Esophagus (tissue), 2 donors: ENCODE results near the gene MCL1. TPM values are rescaled to one million over a fixed set of nuclear protein-coding genes. Genes with fewer than 3 reads are reported as not detected.

Source experiments
- H3K27ac ChIP-seq, 2 donors: one replicate each; pipeline ENCODE4 v1.5.1; 2013; ENCODE audit warnings: low read depth in 2 of 2, mild to moderate bottlenecking in 2 of 2, inconsistent platforms in 1 of 2, low read length in 1 of 2, moderate library complexity in 1 of 2
- H3K27me3 ChIP-seq, 2 donors: one replicate each; pipeline ENCODE4 v1.6.1; 2013; ENCODE audit warnings: low read length in 2 of 2, control low read depth in 1 of 2, mild to moderate bottlenecking in 1 of 2; ENCODE audit not compliant: insufficient read depth in 2 of 2, control insufficient read depth in 1 of 2
- H3K36me3 ChIP-seq, 2 donors: one replicate each; pipeline ENCODE4 v1.6.1; 2013; ENCODE audit warnings: low read length in 1 of 2; ENCODE audit not compliant: control insufficient read depth in 2 of 2, insufficient read depth in 2 of 2
- H3K4me1 ChIP-seq, 2 donors: one replicate each; pipeline ENCODE4 v1.6.1; 2013; ENCODE audit warnings: low read length in 1 of 2; ENCODE audit not compliant: control insufficient read depth in 2 of 2, insufficient read depth in 2 of 2
- H3K4me3 ChIP-seq, 2 donors: one replicate each; pipeline ENCODE4 v1.5.1; 2013; ENCODE audit warnings: low read length in 2 of 2, mild to moderate bottlenecking in 2 of 2, low read depth in 1 of 2, moderate library complexity in 1 of 2
- H3K9me3 ChIP-seq, 2 donors: one replicate each; pipeline ENCODE4 v1.6.1; 2013; ENCODE audit warnings: mild to moderate bottlenecking in 2 of 2, low read depth in 1 of 2, low read length in 1 of 2, moderate library complexity in 1 of 2; ENCODE audit not compliant: control insufficient read depth in 2 of 2, insufficient read depth in 1 of 2
- WGBS, 2 donors: extraction: QIAGEN DNeasy Blood & Tissue Kit; methylation state at CpG; one replicate each; pipeline ENCODE4 v1.1.7; 2013; 5-methylcytosine and 5-hydroxymethylcytosine counted together
- polyA plus RNA-seq, 2 donors: library from polyadenylated mRNA; stranded (reverse); fragments of 200-250 nt; gene quantifications; one replicate each; pipeline ENCODE4 v1.2.3, GENCODE V29; 2013
- donor health status: healthy with polysubstance abuse.
- donor health status: Bipolar disorder and iron deficiency.

MCL1 gene
- polyA plus RNA-seq, 2 donors: 99.3 to 101 TPM

GRCh38 chr1:150545486-150546032 lies 33.9 kb downstream of the MCL1 start:
- H3K27me3 ChIP-seq: no peaks in the 10 kb centered on the region
- H3K36me3 ChIP-seq: no peaks in the 10 kb centered on the region
- H3K4me3 ChIP-seq: no peak overlapping the region
- H3K4me1 ChIP-seq: peaks cover 0 to 6% of the 10 kb centered on the region in 2 donors
- 81 to 91% methylated on average over 6 of the region's 6 CpGs for WGBS, 2 donors
- no peak overlapping the region for H3K27ac ChIP-seq
- no peaks in the 10 kb centered on the region for H3K9me3 ChIP-seq

- H3K4me1 ChIP-seq: peaks cover 0 to 3% of the 10 kb centered on the region in 2 donors
- no peaks in the 10 kb centered on the region for H3K36me3 ChIP-seq
- H3K9me3 ChIP-seq: no peaks in the 10 kb centered on the region
- H3K27me3 ChIP-seq: no peaks in the 10 kb centered on the region
- no peak overlapping the region for H3K27ac ChIP-seq
- no peak overlapping the region for H3K4me3 ChIP-seq
- WGBS, 2 donors: 41 to 44% methylated on average over 3 of the region's 3 CpGs
Measured at GRCh38 chr1:150544204-150544603, 35.2 kb downstream of the MCL1 start.

- no peak overlapping the region for H3K4me3 ChIP-seq
- no peaks in the 10 kb centered on the region for H3K36me3 ChIP-seq
- peak overlapping the region; percentile 69 to 81 for H3K27ac ChIP-seq
- no peaks in the 10 kb centered on the region for H3K27me3 ChIP-seq
- peaks cover 0 to 9% of the 10 kb centered on the region in 2 donors for H3K4me1 ChIP-seq
- no peaks in the 10 kb centered on the region for H3K9me3 ChIP-seq
- 43 to 54% methylated on average over 13 of the region's 13 CpGs for WGBS, 2 donors
Measured at GRCh38 chr1:150543500-150544143, 35.8 kb downstream of the MCL1 start.

- peak overlapping the region; percentile 87 to 90 for H3K27ac ChIP-seq
- no peak overlapping the region for H3K4me3 ChIP-seq
- H3K4me1 ChIP-seq: peaks cover 6 to 20% of the 10 kb centered on the region in 2 donors
- no peaks in the 10 kb centered on the region for H3K36me3 ChIP-seq
- no peaks in the 10 kb centered on the region for H3K27me3 ChIP-seq
- no peaks in the 10 kb centered on the region for H3K9me3 ChIP-seq
- whole genome bisulfite sequencing, 2 donors: 52 to 59% methylated on average over 16 to 17 of the region's 17 CpGs
Measured at GRCh38 chr1:150537732-150538684, 41.4 kb downstream of the MCL1 start.

- Histone ChIP-seq H3K36me3 (no peaks in the 10 kb centered on the region), H3K27me3 (no peaks in the 10 kb centered on the region), H3K4me1 (peaks cover 6 to 24% of the 10 kb centered on the region in 2 donors), H3K27ac (peak overlapping the region; percentile 87 to 90), H3K9me3 (no peaks in the 10 kb centered on the region), H3K4me3 (no peak overlapping the region)
- 83 to 85% methylated on average over 12 of the region's 12 CpGs for WGBS, 2 donors
Measured at GRCh38 chr1:150536836-150537731, 42.3 kb downstream of the MCL1 start.

GRCh38 chr1:150535511-150536287 lies 43.7 kb downstream of the MCL1 start:
- Histone ChIP-seq H3K4me1 (peaks cover 6 to 24% of the 10 kb centered on the region in 2 donors), H3K4me3 (no peak overlapping the region), H3K27me3 (no peaks in the 10 kb centered on the region), H3K27ac (peak overlapping the region; percentile 19 to 23), H3K9me3 (no peaks in the 10 kb centered on the region), H3K36me3 (no peaks in the 10 kb centered on the region)
- 87 to 88% methylated on average over 14 of the region's 14 CpGs for WGBS, 2 donors

- Histone ChIP-seq H3K4me1 (peaks cover 6 to 25% of the 10 kb centered on the region in 2 donors), H3K4me3 (no peak overlapping the region), H3K9me3 (no peaks in the 10 kb centered on the region), H3K27me3 (no peaks in the 10 kb centered on the region), H3K27ac (peak overlapping the region; percentile 42 to 78), H3K36me3 (no peaks in the 10 kb centered on the region)
- WGBS, 2 donors: 55 to 67% methylated on average over 6 of the region's 6 CpGs
Measured at GRCh38 chr1:150534002-150534401, 45.4 kb downstream of the MCL1 start.

- no peaks in the 10 kb centered on the region for H3K36me3 ChIP-seq
- H3K9me3 ChIP-seq: no peaks in the 10 kb centered on the region
- no peaks in the 10 kb centered on the region for H3K27me3 ChIP-seq
- H3K4me3 ChIP-seq: no peak overlapping the region
- H3K27ac ChIP-seq: peak overlapping the region; percentile 83 to 91
- H3K4me1 ChIP-seq: peaks cover 3 to 16% of the 10 kb centered on the region in 2 donors
- WGBS, 2 donors: 29 to 35% methylated on average over 5 of the region's 5 CpGs
Measured at GRCh38 chr1:150532860-150533259, 46.5 kb downstream of the MCL1 start.
